Memory B cell (primary cell): ENCODE results near the gene RAP1B.
A peak's percentile ranks its signal among the peaks of the same experiment; 100 is the strongest.

Experiments
- ATAC-seq: fragments of 150-1000 bp; cut with Tn5 transposase; 2 replicates; pipeline ENCODE4 v1.10.0; 2021; ENCODE audit warnings: low read depth, mild to moderate bottlenecking, moderate library complexity
- DNase-seq, 2 donors: peaks; one replicate each; pipeline ENCODE4 v3.0.0; 2022; ENCODE audit warnings: low spot score in 2 of 2
- H3K27ac Mint-ChIP-seq: one replicate; pipeline ENCODE4 v1.8.0; 2022; ENCODE audit warnings: mild to moderate bottlenecking, moderate library complexity, mixed read lengths
- H3K27me3 Mint-ChIP-seq: one replicate; pipeline ENCODE4 v1.8.0; 2022; ENCODE audit warnings: mixed read lengths
- H3K36me3 Mint-ChIP-seq: one replicate; pipeline ENCODE4 v1.8.0; 2022; ENCODE audit warnings: mild to moderate bottlenecking, mixed read lengths
- H3K4me1 Mint-ChIP-seq: one replicate; pipeline ENCODE4 v1.8.0; 2022; ENCODE audit warnings: mixed read lengths
- H3K4me3 Mint-ChIP-seq: one replicate; pipeline ENCODE4 v1.8.0; 2022; ENCODE audit warnings: mild to moderate bottlenecking, moderate library complexity, mixed read lengths
- H3K9me3 Mint-ChIP-seq: one replicate; pipeline ENCODE4 v1.8.0; 2022; ENCODE audit warnings: mixed read lengths

RAP1B gene

DNA sequence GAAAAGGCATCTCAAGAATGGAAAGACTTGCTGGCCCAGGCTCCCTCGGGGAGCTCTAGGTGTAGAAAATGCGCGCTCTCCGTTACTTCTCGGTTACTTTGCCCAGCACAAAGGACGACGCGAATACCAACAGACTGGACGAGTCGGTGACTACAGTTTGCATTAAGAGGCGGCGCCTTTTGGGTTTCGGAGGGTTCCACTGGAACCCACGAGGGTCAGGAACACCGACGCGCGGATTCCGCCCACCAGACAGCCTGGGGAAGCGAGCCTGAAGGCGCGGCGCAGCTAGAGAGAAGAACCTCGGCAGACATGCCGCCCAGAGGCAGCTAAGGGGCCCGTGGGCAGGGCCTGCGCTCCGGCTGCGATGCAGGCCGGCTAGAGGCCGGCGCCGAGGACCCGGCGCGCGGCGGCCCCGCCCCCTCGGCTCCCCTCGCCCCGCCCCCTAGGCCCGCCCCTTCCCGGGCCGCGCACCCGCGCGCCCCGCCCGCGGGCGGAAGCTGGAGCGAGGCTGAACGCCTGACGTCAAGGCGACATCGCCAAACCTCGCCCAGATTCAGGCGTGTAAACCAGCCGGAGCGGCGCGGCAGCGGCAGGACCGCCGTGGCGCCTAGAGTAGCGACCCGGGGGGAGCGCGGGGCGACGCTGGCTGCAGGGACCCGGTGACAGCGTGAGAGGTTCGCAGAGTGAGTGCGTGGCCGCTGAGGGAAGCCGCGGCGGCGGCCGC, at the start of gene RAP1B:
RAP1B (plus strand) TSS at position 530 of the 724 bp plus-strand sequence. CDS start 37,826 bp downstream, outside the sequence.
- Mint-ChIP-seq H3K9me3 (no peaks in the 10 kb centered on the region), H3K4me1 (peaks cover 30% of the 10 kb centered on the region), H3K4me3 (peak within 1 kb of the TSS; percentile 93), H3K27me3 (no peaks in the 10 kb centered on the region), H3K27ac (peak within 1 kb of the TSS; percentile 92), H3K36me3 (peaks cover 5% of the 10 kb centered on the region)
- DNase-seq (peak; percentile 83 to 89), ATAC-seq (peak; percentile 82)

DNA sequence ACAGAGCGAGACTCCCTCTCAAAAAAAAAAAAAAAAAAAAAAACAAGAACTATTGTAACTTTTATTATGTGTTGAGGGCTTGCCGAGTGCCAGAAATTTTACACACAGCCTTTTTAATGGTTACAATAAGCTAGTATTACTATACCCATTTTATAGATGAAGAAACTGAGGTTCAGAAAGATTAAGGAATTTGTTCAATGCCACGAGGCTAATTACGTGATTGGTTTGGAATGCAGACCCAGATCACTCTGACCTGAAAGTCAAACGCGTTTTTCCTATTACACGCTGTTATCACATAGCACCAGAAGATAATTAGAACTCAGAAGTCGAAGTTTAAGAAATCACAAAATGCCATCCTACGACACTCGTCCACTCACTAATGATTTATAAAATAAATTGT, 48.9 kb upstream of the RAP1B start:
- no peaks in the 10 kb centered on the region for H3K27me3 Mint-ChIP-seq
- no peaks in the 10 kb centered on the region for H3K36me3 Mint-ChIP-seq
- DNase-seq (no peak), ATAC-seq (no peak)
- peaks cover 5% of the 10 kb centered on the region for H3K4me1 Mint-ChIP-seq
- H3K9me3 Mint-ChIP-seq, result no peaks in the 10 kb centered on the region
- no peak overlapping the region for H3K4me3 Mint-ChIP-seq
- H3K27ac Mint-ChIP-seq, result no peak overlapping the region

- DNase-seq (no peak), ATAC-seq (no peak)
- no peak overlapping the region for H3K4me3 Mint-ChIP-seq
- peaks cover 8% of the 10 kb centered on the region for H3K4me1 Mint-ChIP-seq
- no peaks in the 10 kb centered on the region for H3K27me3 Mint-ChIP-seq
- no peak overlapping the region for H3K27ac Mint-ChIP-seq
- peaks cover 2% of the 10 kb centered on the region for H3K36me3 Mint-ChIP-seq
- H3K9me3 Mint-ChIP-seq, result no peaks in the 10 kb centered on the region
Measured at GRCh38 chr12:68564166-68564565, 46.5 kb upstream of the RAP1B start.

GRCh38 chr12:68565391-68565903, 45.3 kb upstream of the RAP1B start:
- no peak overlapping the region for H3K4me3 Mint-ChIP-seq
- no peaks in the 10 kb centered on the region for H3K27me3 Mint-ChIP-seq
- H3K36me3 Mint-ChIP-seq, result peaks cover 2% of the 10 kb centered on the region
- DNase-seq (no peak), ATAC-seq (no peak)
- H3K9me3 Mint-ChIP-seq, result no peaks in the 10 kb centered on the region
- peaks cover 8% of the 10 kb centered on the region for H3K4me1 Mint-ChIP-seq
- H3K27ac Mint-ChIP-seq, result no peak overlapping the region

DNA sequence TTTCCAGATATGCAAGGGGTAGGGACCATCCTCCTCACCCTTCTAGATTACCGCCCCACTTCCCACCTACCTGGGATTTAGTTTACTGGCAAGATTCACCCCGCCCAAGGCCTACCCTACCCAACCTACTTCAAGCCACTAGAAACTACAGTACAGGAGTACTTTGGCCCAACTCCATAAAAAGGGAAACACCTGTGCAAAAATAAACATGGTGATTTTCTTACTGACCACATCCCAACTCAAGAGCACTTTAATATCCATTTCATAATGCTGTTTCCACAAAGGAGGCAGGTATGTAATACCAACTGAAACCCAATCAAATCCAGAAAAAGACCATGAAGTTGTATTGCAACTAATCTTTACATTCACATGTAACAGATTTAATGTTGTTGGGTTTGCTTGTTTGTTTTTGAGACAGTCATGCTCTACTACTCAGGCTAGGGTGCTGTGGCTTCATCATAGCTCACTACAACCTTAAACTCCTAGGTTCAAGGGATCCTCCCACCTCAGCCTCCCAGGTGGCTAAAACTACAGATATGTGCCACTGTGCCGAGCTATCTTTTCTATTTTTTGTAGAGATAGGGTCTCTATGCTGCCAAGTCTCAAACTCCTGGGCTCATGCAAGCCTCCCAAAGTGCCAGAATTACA, 41.7 kb upstream of the RAP1B start:
- Mint-ChIP-seq H3K27me3 (no peaks in the 10 kb centered on the region), H3K27ac (no peak overlapping the region), H3K9me3 (no peaks in the 10 kb centered on the region), H3K4me1 (peaks cover 6% of the 10 kb centered on the region), H3K4me3 (no peak overlapping the region), H3K36me3 (peaks cover 2% of the 10 kb centered on the region)
- ATAC-seq, result no peak
- no peak for DNase-seq

DNA sequence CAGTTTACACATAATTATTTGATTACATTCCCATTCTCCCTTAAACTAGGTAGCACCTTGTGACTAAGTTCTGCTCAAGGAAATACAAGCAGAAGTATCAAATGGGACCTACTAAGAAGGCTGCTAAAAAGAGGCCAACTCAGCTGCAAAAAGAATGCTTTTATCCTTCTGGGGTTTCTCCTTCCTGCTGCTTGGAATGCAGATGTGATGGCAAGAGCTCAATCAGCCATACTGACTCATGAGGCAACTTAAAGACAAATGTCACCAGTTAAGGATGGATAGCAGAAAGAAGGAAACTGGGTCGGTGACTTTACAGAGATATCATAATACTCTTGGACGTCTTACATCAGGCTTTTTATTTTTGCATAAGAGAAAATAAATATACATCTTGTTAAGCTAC, 38.0 kb upstream of the RAP1B start:
- Mint-ChIP-seq H3K27me3 (no peaks in the 10 kb centered on the region), H3K27ac (no peak overlapping the region), H3K9me3 (no peaks in the 10 kb centered on the region), H3K4me3 (no peak overlapping the region), H3K36me3 (peaks cover 2% of the 10 kb centered on the region), H3K4me1 (peaks cover 3% of the 10 kb centered on the region)
- ATAC-seq (no peak), DNase-seq (no peak)

DNA sequence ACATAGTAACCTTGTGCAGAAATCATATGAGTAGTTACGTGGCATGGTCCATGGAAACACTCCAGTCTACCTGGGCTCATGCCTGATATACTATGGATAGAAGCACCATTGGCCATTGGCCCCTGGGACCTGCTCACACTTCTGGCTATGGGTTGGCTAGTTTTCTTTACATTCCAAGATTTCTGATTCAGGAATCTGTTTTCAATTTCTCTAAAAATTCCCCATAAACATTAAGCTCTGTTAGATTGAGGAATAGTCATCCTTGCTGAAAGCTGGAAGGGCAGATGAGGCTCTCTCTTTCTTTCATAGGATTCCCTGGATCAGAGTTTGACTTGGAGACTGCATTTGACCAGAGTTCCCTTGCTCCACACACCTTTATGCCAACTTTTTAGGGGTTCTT, 37.3 kb upstream of the RAP1B start:
- H3K4me1 Mint-ChIP-seq, result peaks cover 3% of the 10 kb centered on the region
- H3K27ac Mint-ChIP-seq, result no peak overlapping the region
- ATAC-seq, result no peak
- no peak for DNase-seq
- H3K4me3 Mint-ChIP-seq, result no peak overlapping the region
- H3K27me3 Mint-ChIP-seq, result no peaks in the 10 kb centered on the region
- H3K9me3 Mint-ChIP-seq, result no peaks in the 10 kb centered on the region
- H3K36me3 Mint-ChIP-seq, result peaks cover 2% of the 10 kb centered on the region

- H3K4me1 Mint-ChIP-seq, result no peaks in the 10 kb centered on the region
- no peak overlapping the region for H3K27ac Mint-ChIP-seq
- no peak for DNase-seq
- no peak for ATAC-seq
- H3K27me3 Mint-ChIP-seq, result no peaks in the 10 kb centered on the region
- H3K4me3 Mint-ChIP-seq, result no peak overlapping the region
- no peaks in the 10 kb centered on the region for H3K9me3 Mint-ChIP-seq
- H3K36me3 Mint-ChIP-seq, result no peaks in the 10 kb centered on the region
Measured at GRCh38 chr12:68577949-68578348, 32.8 kb upstream of the RAP1B start.

- Mint-ChIP-seq H3K27ac (no peak overlapping the region), H3K4me1 (no peaks in the 10 kb centered on the region), H3K4me3 (no peak overlapping the region)
Measured at GRCh38 chr12:68578765-68579164, 31.9 kb upstream of the RAP1B start.

GRCh38 chr12:68579254-68579653, 31.4 kb upstream of the RAP1B start:
- DNase-seq (no peak), ATAC-seq (no peak)
- H3K4me1 Mint-ChIP-seq, result no peaks in the 10 kb centered on the region
- H3K9me3 Mint-ChIP-seq, result no peaks in the 10 kb centered on the region
- no peaks in the 10 kb centered on the region for H3K27me3 Mint-ChIP-seq
- H3K27ac Mint-ChIP-seq, result no peak overlapping the region
- no peak overlapping the region for H3K4me3 Mint-ChIP-seq
- no peaks in the 10 kb centered on the region for H3K36me3 Mint-ChIP-seq

More at GRCh38 chr12:68578765-68579164, 31.9 kb upstream of the RAP1B start:
- no peaks in the 10 kb centered on the region for H3K9me3 Mint-ChIP-seq
- H3K36me3 Mint-ChIP-seq, result no peaks in the 10 kb centered on the region
- no peaks in the 10 kb centered on the region for H3K27me3 Mint-ChIP-seq
- ATAC-seq, result no peak
- no peak for DNase-seq

DNA sequence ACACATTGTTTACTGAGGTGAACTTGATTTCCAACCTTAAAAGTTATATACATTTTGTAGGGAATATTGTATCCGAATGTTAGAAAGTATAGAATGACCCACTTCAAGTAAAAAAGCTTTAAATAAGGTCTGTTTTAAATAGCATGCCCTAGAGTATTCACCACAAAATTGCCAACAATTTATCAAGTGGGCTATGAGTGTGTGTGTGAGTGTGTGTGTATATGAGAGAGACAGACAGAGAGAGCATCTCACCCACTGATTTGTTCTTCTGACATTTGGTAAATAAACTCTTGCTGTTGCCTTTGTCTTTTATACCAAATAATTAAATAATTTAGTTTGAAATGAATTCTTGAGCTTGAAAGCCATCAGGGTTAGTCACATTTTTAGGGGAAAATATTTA, 29.8 kb upstream of the RAP1B start:
- Mint-ChIP-seq H3K36me3 (no peaks in the 10 kb centered on the region), H3K4me1 (no peaks in the 10 kb centered on the region)
- no peak for ATAC-seq

GRCh38 chr12:68581926-68582325, 28.8 kb upstream of the RAP1B start:
- Mint-ChIP-seq H3K4me1 (no peaks in the 10 kb centered on the region), H3K9me3 (no peaks in the 10 kb centered on the region)
- no peak for ATAC-seq

More for the DNA sequence above, 29.8 kb upstream of the RAP1B start:
- Mint-ChIP-seq H3K27ac (no peak overlapping the region), H3K4me3 (no peak overlapping the region), H3K27me3 (no peaks in the 10 kb centered on the region), H3K9me3 (no peaks in the 10 kb centered on the region)
- DNase-seq, result no peak

GRCh38 chr12:68585966-68586365, 24.7 kb upstream of the RAP1B start:
- ATAC-seq (no peak), DNase-seq (no peak)
- Mint-ChIP-seq H3K27ac (no peak overlapping the region), H3K27me3 (no peaks in the 10 kb centered on the region), H3K4me3 (no peak overlapping the region), H3K9me3 (peaks cover 5% of the 10 kb centered on the region), H3K36me3 (peaks cover 4% of the 10 kb centered on the region), H3K4me1 (peaks cover 6% of the 10 kb centered on the region)

More at GRCh38 chr12:68581926-68582325, 28.8 kb upstream of the RAP1B start:
- Mint-ChIP-seq H3K27me3 (no peaks in the 10 kb centered on the region), H3K4me3 (no peak overlapping the region), H3K36me3 (no peaks in the 10 kb centered on the region), H3K27ac (no peak overlapping the region)
- DNase-seq, result no peak

- peak; percentile 88 for ATAC-seq
Measured at GRCh38 chr12:68587448-68587873, 23.2 kb upstream of the RAP1B start.

More at GRCh38 chr12:68587448-68587873, 23.2 kb upstream of the RAP1B start:
- Mint-ChIP-seq H3K27me3 (no peaks in the 10 kb centered on the region), H3K9me3 (peaks cover 6% of the 10 kb centered on the region), H3K4me3 (peak overlapping the region; percentile 34), H3K36me3 (peaks cover 4% of the 10 kb centered on the region), H3K4me1 (peaks cover 20% of the 10 kb centered on the region), H3K27ac (peak overlapping the region; percentile 67)
- peak; percentile 28 to 35 for DNase-seq
